H4 (cell line): Measurements from ENCODE around the gene MADD. TPM values are rescaled to one million over a fixed set of nuclear protein-coding genes. Genes with fewer than 3 reads are reported as not detected.

Experiments
- DNase-seq: peaks from one replicate; pipeline ENCODE4 v3.0.0-alpha.2; 2015; ENCODE audit warnings: low spot score
- total RNA-seq: library from RNA; depleted of rRNA; stranded (reverse); fragments of >200 nt; shearing (Covaris generic); gene quantifications from 2 replicates; pipeline ENCODE4 v1.2.3, GENCODE V29; 2014

The MADD gene
- total RNA-seq, 1 experiment from 2014 or later, result 8.9 TPM

DNA sequence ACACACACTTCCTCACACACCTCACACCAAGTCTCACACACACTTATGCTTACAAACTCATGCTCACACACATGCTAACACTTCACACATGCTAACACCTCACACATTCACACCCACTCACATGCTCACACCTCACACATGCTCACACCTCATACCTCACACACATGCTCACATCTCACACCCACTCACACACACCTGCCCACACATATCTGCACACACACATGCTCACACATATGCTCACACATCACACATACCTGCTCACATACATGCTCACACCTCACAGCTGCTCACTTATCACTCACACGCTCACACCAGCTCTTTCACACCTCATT is 87.0 kb downstream of the MADD start:
- no peak for DNase-seq

DNA sequence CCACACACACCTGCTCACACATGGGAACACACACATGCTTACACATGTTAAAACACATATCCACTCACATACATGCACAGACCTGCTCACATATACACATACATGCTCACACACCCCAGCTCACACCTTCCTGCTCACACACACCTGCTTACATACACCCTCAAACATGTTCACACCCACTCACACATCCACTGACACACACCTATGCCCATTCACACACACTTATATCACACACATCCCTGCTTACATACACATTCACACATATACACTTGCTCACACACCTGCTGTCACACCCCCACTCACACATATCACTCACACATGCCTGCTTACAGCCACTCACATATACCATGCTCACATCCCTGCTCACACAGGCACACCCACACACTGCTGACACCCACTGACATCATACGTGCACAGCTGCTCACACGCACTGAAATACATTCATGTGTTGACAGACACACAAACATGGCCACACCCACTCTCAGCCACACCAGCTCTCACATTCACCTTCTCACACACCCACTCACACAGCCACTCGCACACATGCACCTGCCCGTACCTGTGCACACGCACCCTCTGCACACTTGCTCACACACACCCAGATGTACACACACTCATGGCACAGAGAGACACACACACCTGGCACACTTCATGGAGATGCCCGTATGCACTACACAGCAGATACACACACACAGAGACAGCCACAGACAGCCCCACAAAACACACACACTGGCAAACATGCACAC is 88.2 kb downstream of the MADD start:
- DNase-seq, result no peak

DNA sequence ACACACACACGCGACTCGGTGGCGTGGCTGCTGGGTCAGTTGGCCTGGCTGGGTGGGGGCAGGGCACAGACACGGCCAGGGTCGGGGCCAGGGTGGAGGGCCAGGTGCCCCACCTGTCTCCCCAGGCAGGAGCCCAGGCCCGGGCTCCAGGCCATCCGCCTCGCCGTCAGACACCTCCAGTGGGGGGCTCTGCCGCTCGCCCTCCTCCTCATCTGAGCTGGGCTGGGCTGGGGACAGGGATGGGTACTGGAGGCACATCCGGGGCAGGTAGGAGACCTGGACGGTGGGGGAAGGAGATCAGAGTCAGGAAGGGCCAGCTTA is 88.8 kb downstream of the MADD start:
- DNase-seq, result no peak

DNA sequence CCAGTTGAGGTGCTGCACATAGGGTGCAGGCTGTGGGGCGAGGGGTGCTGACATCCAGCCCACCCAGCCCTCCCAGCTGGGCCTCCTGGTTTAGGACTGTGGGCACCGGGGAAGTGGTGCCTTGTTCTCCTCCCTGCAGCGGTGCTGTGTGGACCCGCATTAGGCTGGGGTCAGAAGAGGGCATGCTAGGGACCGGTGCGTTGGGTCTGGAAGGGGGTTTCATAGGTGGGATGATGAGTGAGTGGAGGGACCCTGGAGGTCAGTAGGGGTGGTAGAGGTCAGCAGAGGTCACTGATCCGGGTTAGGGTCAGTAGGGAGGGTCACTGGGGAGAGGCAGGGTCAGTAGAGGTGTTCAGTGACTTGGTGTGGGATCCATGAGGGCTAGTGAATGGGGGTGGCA is 89.2 kb downstream of the MADD start:
- no peak for DNase-seq

DNA sequence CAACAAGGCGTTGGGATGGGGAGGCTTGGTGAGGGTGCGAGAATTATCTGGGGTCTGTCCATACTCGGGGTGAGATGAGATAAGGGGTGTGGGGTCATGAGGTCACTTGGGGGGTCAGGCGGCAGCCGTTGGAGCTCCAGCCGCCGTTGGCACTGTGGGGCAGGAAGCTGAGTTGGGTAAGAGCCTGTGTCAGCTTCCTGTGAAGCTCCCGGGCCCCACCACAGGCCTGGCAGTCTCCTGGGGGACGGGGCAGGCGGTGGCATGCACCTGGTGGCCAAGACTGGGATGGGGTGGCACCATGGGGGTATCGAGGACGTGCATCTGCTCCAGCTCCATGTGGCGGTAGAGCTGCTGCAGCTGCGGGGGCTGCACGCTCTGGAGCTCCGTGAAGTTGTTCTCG is 89.7 kb downstream of the MADD start:
- DNase-seq, result no peak

DNA sequence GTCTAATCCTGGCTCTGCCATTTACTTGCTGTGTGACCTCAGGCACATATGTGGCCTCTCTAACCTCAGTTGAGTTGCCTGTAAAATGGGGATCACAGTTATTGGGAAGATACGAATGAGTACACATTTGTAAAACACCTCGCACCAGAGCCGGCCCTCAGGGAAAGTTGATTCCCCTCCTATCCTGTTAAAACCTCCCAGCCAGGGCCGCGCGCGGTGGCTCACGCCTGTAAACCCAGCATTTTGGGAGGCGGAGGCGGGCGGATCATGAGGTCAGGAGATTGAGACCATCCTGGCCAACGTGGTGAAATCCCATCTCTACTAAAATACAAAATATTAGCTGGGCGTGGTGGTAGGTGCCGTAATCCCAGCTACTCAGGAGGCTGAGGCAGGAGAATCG is 90.4 kb downstream of the MADD start:
- DNase-seq, result no peak

DNA sequence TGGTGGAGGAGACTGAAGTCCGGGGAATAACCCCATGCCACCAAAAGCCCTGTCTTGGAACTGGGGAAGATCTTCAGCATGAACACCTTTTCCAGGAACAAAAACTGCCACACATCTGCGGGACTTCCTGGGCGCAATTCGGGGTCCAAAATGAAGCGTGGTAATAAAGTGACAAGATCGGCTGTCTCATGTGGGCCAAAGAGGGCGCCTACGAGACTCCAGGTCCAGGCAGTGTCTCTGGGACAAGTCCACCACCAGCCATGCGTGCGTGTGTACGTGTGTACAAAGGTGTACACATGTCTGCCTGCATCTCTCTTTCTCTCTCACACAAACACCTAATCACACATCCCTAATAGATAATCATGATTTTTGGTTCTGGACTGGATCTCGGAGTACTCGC is 91.5 kb downstream of the MADD start:
- no peak for DNase-seq

DNA sequence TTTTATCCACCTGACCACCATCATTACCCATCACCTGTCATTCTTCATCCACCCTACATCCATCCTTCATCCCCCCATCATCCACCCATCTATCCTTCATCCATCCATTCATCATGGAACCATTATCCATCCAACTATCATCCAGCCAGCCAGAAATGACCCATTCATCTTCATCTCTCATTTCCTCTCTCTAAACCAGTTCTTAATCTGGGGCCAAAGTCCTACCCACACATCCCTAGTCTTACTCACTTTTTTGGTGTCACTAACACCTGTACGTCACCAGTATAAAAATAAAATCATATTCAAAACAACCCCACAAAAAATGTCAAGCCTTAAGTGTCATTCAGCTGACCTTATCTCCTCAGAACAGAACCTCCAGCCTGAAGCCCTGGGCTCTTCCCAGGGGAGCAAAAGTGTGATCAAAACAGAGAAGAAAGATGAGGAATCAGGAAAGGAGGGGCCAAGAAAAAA is 96.1 kb downstream of the MADD start:
- DNase-seq, result no peak

DNA sequence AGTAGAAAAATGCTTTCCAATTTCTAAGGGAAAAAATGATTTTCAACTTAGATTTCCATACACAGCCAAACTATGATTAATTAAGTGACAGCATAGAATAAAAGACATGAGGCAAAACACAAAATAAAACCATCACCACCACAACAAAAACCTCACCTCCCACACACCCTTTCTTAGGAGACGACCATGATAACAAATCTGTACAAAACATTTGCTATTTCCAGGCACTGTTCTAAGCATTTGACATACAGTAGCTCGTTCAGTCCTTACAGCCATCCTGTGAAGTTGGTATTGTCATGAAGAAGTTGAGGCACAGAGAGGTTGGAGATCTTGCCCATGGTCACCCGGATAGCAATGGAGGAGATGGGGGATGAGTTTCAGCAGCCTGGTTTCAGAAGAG is 99.7 kb downstream of the MADD start:
- no peak for DNase-seq

DNA sequence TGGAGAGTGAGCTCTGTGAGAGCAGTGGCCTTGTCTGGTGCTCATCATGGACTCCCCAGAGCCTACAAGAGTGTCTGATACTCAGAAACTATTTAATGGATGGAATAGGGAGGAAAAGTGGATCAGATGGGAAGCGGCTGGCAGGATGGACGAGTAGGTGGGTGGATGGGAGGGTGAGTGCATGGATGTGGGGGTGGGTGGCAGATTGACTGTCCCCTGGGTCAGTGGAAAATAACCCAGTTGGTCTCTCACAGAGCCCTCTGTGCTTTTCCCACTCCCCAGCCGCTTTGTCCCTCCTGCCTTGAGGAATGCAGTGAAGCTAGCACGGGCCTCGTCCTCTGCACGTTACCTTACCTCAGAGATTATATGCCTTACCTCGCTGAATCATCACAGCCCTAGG is 102.5 kb downstream of the MADD start:
- no peak for DNase-seq

DNA sequence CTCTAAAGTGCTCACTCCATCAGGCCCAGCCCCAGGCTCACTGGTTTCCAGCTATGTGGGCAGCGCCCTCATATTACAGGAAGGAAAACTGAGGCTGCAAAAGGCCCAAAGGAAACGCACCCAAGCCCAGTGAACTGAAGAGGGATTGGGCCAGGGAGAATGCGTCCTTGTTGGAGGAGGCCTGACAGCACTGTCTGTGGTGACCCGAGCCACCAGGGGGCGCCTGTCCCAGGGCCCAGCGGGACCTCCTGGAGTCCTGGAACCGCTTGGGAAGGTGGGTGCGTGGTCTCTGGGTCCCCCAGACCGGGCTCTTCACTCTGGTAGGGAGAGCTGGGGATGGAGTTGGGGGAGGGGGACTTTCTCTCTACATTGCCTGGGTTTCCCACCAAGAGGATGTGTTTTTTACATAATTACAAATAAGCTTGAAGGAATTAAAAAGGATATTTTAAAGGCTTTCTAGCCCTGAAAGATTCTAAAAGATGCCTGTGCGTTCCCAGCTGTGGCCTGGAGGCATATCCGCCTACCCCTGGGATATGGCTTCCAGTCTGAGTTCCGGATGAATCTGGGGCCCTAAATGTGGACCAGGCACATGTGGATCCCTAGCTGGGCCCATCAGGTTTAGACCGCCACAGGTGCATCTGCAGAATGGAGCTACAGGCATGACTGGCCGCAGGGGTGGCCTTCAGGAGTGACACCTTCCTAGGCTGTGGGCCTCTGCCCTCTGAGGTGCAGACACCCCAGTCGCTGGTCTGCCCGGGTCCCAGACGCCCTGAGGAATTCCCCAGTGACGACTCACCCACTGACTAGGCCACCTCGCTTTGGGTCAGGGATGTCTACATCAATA is 104.2 kb downstream of the MADD start:
- peak; percentile 27 for DNase-seq

DNA sequence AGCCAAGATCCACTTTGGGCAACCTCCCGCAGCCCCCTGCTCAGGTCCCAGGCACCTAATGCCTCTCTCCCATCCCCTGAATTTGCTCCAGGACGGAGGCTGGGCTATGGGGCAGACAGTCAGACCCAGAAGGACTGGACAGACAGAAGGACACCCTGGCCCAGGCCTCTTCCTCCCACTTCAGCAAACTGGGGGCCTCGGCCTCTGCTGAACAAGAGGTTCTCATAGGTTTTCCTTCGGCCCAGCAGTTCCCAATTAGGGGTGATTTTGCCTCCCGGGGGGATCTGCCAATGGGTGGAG is 104.7 kb downstream of the MADD start:
- no peak for DNase-seq

DNA sequence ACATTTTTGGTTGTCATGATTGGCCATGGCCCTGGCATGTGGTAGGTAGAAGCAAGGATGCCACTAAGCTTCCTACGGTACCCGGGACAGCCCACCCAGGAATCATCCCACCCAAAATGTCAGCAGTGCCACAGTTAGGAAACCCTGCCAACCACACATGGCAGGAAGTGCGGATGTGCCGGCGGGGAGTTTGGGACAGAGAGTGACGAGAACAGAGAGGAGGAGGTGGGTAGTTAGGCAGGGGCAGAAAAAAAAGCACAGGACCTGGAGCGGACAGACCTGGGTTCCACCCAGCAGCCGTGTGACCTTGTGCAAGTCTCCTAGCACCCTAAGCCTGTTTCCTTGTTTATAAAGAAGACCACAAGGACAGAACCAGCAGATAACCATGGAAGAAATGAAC is 105.1 kb downstream of the MADD start:
- no peak for DNase-seq

DNA sequence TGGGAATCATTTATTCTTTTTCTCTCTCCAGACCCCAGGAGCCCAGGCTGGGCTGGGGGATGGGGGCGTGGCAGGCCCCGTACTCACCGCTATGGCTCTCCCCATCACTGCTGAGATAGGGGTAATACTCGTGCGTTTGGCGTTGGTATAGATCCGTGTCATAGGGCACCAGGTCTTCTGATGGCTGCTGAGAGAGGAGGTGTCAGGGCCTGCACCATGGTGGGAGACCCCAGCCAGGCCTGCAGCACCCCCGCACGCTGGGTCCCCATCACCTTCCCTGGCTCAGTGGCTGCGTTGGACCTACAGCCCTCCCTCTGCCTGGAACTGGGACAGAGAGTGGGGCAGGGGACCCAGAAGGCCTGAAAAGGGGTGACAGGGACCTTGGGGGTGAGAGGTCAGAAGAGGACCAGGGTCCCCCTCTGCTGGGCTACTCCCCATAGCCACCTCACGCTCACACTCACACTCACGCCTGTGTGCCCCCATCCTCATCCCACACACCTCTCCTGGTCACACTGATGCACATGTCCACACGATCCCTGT is 105.7 kb downstream of the MADD start:
- no peak for DNase-seq

DNA sequence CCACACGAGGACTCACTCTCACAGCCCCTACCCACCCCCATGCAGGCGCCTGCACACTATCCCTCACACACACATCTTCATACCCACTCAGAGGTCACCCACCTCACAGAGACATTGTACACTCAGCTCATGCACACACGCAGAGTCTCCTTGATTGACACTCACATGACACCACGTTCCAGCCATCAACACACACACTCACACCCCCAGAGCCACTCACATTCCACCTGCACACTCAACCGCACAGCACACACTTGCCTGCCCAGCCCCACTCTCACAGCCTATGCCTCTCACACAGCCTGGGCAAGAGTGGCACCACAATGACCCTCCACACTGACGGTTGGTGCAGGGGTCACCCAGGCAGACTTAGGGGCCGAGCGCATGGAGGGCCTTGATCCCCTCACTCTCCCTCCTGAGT is 106.2 kb downstream of the MADD start:
- DNase-seq, result no peak

DNA sequence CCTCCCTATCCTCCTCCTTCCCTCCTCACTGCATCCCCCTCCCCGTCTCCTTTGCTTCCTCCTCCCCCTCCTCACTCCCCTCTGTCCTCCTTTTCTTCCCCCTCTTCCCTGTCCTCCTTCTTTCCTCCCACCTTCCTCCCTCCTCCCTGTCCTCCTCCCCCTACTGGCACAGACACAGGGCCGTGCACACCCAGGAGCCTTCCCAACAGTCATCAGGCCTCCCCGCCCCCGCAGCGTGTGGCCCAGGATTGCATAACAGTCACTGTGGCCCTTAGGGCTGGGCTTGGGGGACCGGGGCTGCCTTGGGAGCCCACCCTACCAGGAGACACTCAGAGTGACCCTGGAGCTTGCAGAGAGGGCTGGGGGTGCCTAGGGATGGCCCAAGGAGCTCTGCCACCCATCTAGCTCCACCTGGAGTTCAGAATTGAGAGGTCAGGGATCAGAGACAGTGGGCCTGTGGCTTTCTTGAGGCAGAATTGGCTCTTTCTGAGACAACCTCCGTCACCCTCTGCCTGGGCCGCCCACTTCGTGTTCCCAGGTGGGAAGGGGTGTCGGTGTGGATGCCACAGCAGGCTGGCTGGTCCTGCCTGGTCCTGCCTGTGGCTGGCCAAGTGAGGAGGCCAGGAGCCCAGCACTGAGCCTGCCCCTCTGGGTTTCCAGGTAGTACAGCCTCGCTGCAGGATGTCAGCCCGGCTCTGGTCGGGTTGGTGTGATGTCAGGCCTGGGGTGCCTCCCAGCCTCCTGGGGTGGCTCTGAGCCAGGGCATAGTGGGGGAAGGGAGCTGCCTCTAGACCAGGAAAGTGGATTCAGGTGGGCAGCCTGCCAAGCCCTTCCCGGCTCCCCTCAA is 106.8 kb downstream of the MADD start:
- no peak for DNase-seq

DNA sequence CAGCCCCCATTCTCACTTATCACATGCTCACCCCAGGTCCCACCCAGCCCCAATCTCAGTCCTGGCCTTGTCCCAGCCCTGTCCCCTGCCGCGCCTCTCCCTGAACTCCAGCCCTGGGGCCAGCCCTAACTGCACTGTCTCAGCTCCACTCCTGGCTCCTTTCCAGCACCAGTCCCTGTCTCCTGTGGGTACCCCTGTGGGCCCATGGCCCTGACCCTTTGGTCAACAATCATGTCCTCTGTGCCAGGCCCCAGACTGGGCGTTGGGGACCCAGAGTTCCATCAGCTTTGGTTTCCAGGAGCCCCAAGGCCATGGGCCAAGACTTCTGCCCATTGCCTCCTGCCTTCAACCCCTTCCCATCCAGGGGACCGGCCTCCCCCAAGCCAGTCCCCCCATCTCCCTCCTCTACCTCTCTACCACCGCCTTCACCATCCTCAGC is 107.7 kb downstream of the MADD start:
- no peak for DNase-seq

DNA sequence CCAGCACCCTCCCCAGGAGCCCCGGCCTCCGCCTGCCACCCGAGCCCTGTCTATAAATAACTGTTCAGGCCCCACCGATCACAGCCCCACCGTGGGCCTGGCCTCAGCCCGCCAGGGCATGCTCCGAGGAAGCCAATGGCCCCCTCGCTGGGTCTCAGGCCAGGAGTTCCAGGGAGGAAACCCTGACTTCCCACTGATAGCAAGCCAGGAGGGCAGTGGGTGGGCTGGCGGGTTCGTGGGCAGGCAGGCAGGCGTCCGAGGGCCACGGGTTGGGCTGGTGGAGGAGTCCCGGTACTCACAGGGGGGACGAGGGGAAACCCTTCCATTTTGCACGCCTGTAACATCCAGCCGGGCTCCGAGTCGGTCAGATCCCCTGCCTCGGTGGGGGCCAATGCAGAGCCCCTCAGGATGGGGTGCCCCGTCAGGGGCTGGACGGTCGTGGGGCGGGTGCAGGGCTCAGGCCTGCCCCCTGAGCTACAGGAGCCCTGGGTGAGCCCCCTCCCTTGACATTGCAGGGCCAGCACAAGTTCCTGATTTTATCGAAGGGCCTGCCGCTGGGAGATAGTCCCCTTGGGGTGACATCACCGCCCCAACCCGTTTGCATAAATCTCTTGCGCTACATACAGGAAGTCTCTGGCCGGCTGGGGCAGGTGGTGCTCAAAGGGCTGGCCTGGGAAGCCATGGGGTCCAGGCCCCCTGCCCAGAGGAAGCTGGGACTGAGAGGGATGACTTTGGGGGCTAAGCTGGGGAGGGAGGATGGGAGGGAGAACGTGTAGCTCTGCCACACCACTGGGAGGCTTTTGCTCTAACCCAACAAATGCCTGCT is 108.3 kb downstream of the MADD start, which contains the start of gene SPI1:
SPI1 (minus strand) TSS at position 538 of the 826 bp plus-strand sequence; CDS start at position 344, 194 bp downstream.
- no peak for DNase-seq

DNA sequence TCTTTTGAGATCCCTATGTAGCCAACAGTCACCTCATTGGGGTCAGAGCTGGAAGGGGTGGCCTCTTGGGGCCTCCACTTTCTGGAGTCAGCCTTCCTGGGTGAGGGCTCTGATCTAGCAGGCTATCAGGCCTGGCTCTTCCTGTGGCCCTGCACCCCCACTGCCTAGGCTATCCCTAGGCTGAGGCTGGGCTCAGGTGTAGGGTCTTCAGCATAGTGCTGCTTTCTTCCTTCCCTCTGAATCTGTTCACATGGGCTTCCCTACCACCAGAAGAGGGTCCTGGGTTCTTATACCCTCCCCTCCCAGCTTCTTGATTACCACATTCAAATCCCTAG is 108.9 kb downstream of the MADD start:
- no peak for DNase-seq

DNA sequence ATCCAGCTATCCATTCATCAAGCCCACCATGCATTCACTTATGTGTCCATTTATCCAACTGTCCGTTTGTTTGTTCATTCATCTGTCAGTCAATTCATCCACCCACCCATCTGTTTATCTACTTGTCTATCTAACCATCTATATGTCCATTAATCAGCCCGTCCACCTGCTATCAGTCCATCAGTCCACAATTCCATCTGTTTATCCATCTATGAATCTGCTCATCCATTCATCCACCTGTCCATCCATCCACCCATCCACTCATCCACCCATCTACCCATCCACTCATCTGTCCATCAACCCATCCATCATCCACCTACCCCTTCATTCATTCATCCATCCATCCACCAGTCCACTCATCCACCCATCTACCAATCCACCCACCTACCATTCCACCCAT is 109.4 kb downstream of the MADD start:
- no peak for DNase-seq
